PC-3 (cell line): ENCODE measurements around the gene PORCN. TPM values are rescaled to one million over a fixed set of nuclear protein-coding genes. Genes with fewer than 3 reads are reported as not detected.

Experiments
- ATAC-seq: fragments of 200-7000 bp; cut with Tn5 transposase; 2 replicates; pipeline ENCODE4 v1.9.1; 2020; ENCODE audit warnings: mild to moderate bottlenecking, moderate library complexity
- BruUV-seq: library from RNA; stranded (reverse); fragments of 400-500 nt; replicated peaks from 2 replicates; lab custom pipeline; 2021; lab: Mats Ljungman, UMichigan
- CTCF ChIA-PET: fragments of 300-600 bp; sonication (Branson Sonifier 250); formaldehyde crosslinking; loops from one replicate; lab custom pipeline; 2022; ENCODE audit warnings: antibody characterized with exemption; lab: Charles Lee
- POLR2A ChIA-PET: fragments of 300-600 bp; sonication (Branson Sonifier 250); formaldehyde crosslinking; loops from one replicate; lab custom pipeline; 2022; ENCODE audit warnings: antibody characterized with exemption; ENCODE audit not compliant: unreplicated experiment; lab: Charles Lee
- DNase-seq: peaks from one replicate; pipeline ENCODE4 v3.0.0-alpha.2; 2015
- H2AFZ ChIP-seq: fragments of 300-600 bp; sonication (generic); 2 replicates; pipeline ENCODE4 v1.6.0; 2016; ENCODE audit warnings: antibody characterized with exemption, low read length
- H3F3A ChIP-seq: fragments of 300-600 bp; sonication (generic); one replicate; pipeline ENCODE4 v1.6.0; 2017; ENCODE audit warnings: antibody characterized with exemption, low read length, control low read depth, mild to moderate bottlenecking; ENCODE audit not compliant: unreplicated experiment
- H3K27ac ChIP-seq: fragments of 300-600 bp; sonication (generic); 2 replicates; pipeline ENCODE4 v1.5.1; 2016; ENCODE audit warnings: mild to moderate bottlenecking, low read length
- H3K27me3 ChIP-seq: fragments of 300-600 bp; sonication (generic); 2 replicates; pipeline ENCODE4 v1.6.1; 2016; ENCODE audit warnings: low read length, mixed read lengths
- H3K36me3 ChIP-seq: fragments of 300-600 bp; sonication (generic); 2 replicates; pipeline ENCODE4 v1.6.1; 2016; ENCODE audit warnings: low read depth, mixed run types, low read length, mixed read lengths
- H3K4me1 ChIP-seq: fragments of 300-600 bp; sonication (generic); 2 replicates; pipeline ENCODE4 v1.5.1; 2016; ENCODE audit warnings: low read length; ENCODE audit not compliant: insufficient read depth
- H3K4me2 ChIP-seq: fragments of 300-600 bp; sonication (generic); 2 replicates; pipeline ENCODE4 v1.6.0; 2016; ENCODE audit warnings: low read length
- H3K4me3 ChIP-seq: fragments of 300-600 bp; sonication (generic); 2 replicates; pipeline ENCODE4 v1.5.1; 2016; ENCODE audit warnings: mild to moderate bottlenecking, low read length, mixed read lengths
- H3K79me2 ChIP-seq: fragments of 300-600 bp; sonication (generic); 2 replicates; pipeline ENCODE4 v1.6.1; 2017; ENCODE audit warnings: low read length, mixed read lengths
- H3K9ac ChIP-seq: fragments of 300-600 bp; sonication (generic); 2 replicates; pipeline ENCODE4 v1.6.0; 2016; ENCODE audit warnings: mild to moderate bottlenecking, low read length
- H3K9me2 ChIP-seq: fragments of 300-600 bp; sonication (generic); replicated peaks from 2 replicates; pipeline ENCODE4 v1.6.1; 2016; ENCODE audit warnings: mixed run types, low read length, mixed read lengths
- H3K9me3 ChIP-seq: fragments of 300-600 bp; sonication (generic); 2 replicates; pipeline ENCODE4 v1.6.1; 2016; ENCODE audit warnings: low read length, mixed read lengths
- H4K20me1 ChIP-seq: fragments of 300-600 bp; sonication (generic); 2 replicates; pipeline ENCODE4 v1.6.1; 2016; ENCODE audit warnings: low read length, mixed read lengths
- CTCF ChIP-seq: fragments of 300-600 bp; sonication (generic); conservative IDR thresholded peaks from 2 replicates; pipeline ENCODE4 v1.5.1; 2017; ENCODE audit warnings: antibody characterized with exemption, low read depth, mild to moderate bottlenecking, low read length
- EZH2 ChIP-seq: fragments of 300-600 bp; sonication (generic); IDR thresholded peaks from one replicate; pipeline ENCODE4 v1.6.1; 2017; ENCODE audit warnings: antibody characterized with exemption, mild to moderate bottlenecking, low read length; ENCODE audit not compliant: unreplicated experiment
- EZH2phosphoT487 ChIP-seq: fragments of 300-600 bp; sonication (generic); IDR thresholded peaks from 2 replicates; pipeline ENCODE4 v1.6.1; 2018; ENCODE audit warnings: mild to moderate bottlenecking, antibody characterized with exemption, low read length, borderline replicate concordance
- intact Hi-C: fragments of 100-400 bp; cut with micrococcal nuclease; formaldehyde crosslinking; loops from 2 replicates; pipeline ENCODE4 v1.9.0; 2023
- total RNA-seq: library from RNA; depleted of rRNA; stranded (reverse); fragments of >200 nt; gene quantifications from 2 replicates; pipeline ENCODE4 v1.2.3, GENCODE V29; 2014

PORCN gene
- total RNA-seq, 1 experiment from 2014 or later: 38.9 TPM

GRCh38 chrX:48482526-48482925 lies 26.3 kb upstream of the PORCN start:
- Histone ChIP-seq H3K79me2 (peaks cover 35% of the 10 kb centered on the region), H3K36me3 (peaks cover 46% of the 10 kb centered on the region), H3K27me3 (no peaks in the 10 kb centered on the region), H4K20me1 (peaks cover 4% of the 10 kb centered on the region; the same call in 1 of the 2 replicates), H3K4me2 (no peak overlapping the region), H3K4me3 (no peak overlapping the region), H3K4me1 (peaks cover 10% of the 10 kb centered on the region), H3F3A (no peaks in the 10 kb centered on the region), H3K27ac (peak overlapping the region; percentile 51), H3K9me3 (no peaks in the 10 kb centered on the region), H3K9me2 (no peaks in the 10 kb centered on the region), H2AFZ (no peak overlapping the region), H3K9ac (no peak overlapping the region)
- BruUV-seq: no TSS peak
- ATAC-seq (no peak), DNase-seq (no peak)
- POLR2A ChIA-PET: no interaction called here
- intact Hi-C loops: no loop called here
- CTCF ChIA-PET: no interaction called here
- no peak for TF ChIP-seq CTCF
- TF ChIP-seq EZH2: no peak
- TF ChIP-seq EZH2phosphoT487: no peak

GRCh38 chrX:48487362-48487798 lies 21.4 kb upstream of the PORCN start:
- Histone ChIP-seq H3K36me3 (peaks cover 39% of the 10 kb centered on the region), H3F3A (no peaks in the 10 kb centered on the region), H2AFZ (no peak overlapping the region), H3K9ac (peak overlapping the region; percentile 87), H3K9me2 (no peaks in the 10 kb centered on the region), H3K4me2 (0 out of 2 replicates have a peak overlapping the region, but pooled peaks have one; percentile 15), H3K27ac (peak overlapping the region; percentile 98), H3K4me1 (peaks cover 46% of the 10 kb centered on the region), H4K20me1 (no peaks in the 10 kb centered on the region), H3K79me2 (no peaks in the 10 kb centered on the region), H3K4me3 (no peak overlapping the region), H3K9me3 (no peaks in the 10 kb centered on the region), H3K27me3 (no peaks in the 10 kb centered on the region)
- peak; percentile 85 for ATAC-seq
- ChIA-PET CTCF (interaction anchor here (0.7 kb wide), 1 partner anchor 404 kb away, joined by 3 read pairs; no protein-coding TSS in a partner anchor), POLR2A (interaction anchor here (0.6 kb wide), 2 partner anchors 87 to 109 kb away, joined by 3 to 17 read pairs; partner anchors contain the start of gene RBM3)
- peak; percentile 97 for DNase-seq
- intact Hi-C loops: no loop called here
- no peak for TF ChIP-seq EZH2phosphoT487
- TF ChIP-seq CTCF: no peak
- no peak for TF ChIP-seq EZH2
- no TSS peak for BruUV-seq

- peak overlapping the region; percentile 87 for H3K9ac ChIP-seq
- no peak overlapping the region for H3K4me3 ChIP-seq
- H3K9me3 ChIP-seq: no peaks in the 10 kb centered on the region
- BruUV-seq: no TSS peak
- no peaks in the 10 kb centered on the region for H3K79me2 ChIP-seq
- H3K27me3 ChIP-seq: no peaks in the 10 kb centered on the region
- DNase-seq (peak; percentile 21), ATAC-seq (no peak)
- peaks cover 52% of the 10 kb centered on the region for H3K4me1 ChIP-seq
- no peaks in the 10 kb centered on the region for H3F3A ChIP-seq
- intact Hi-C loops: no loop called here
- no peaks in the 10 kb centered on the region for H3K9me2 ChIP-seq
- peak overlapping the region; percentile 7 for H3K4me2 ChIP-seq
- POLR2A ChIA-PET: no interaction called here
- peak overlapping the region; percentile 98 for H3K27ac ChIP-seq
- CTCF ChIA-PET: no interaction called here
- no peaks in the 10 kb centered on the region for H4K20me1 ChIP-seq
- TF ChIP-seq EZH2phosphoT487: no peak
- TF ChIP-seq CTCF: no peak
- TF ChIP-seq EZH2: no peak
- H3K36me3 ChIP-seq: peaks cover 33% of the 10 kb centered on the region
- no peak overlapping the region for H2AFZ ChIP-seq
Observed at GRCh38 chrX:48488034-48488433, 20.8 kb upstream of the PORCN start.
